SW480 (cell line): ENCODE measurements around the gene FRMD4A.
"Not testable (repeated sequence)": the region's sequence is repeated elsewhere in the genome, so short reads cannot be mapped to it uniquely, and the experiment has no call there.

ENCODE experiments used
- DNase-seq: peaks from one replicate; pipeline ENCODE4 v3.0.0-alpha.2; 2016; ENCODE audit warnings: low spot score

Gene FRMD4A

GRCh38 chr10:14099885-14100284, 230.8 kb downstream of the FRMD4A start:
- no peak for DNase-seq

- DNase-seq: peak; percentile 5
Observed at GRCh38 chr10:14093730-14094484, 236.8 kb downstream of the FRMD4A start.

- no peak for DNase-seq
Observed at GRCh38 chr10:14092799-14093198, 237.9 kb downstream of the FRMD4A start.

GRCh38 chr10:14089556-14090292, 241.0 kb downstream of the FRMD4A start:
- no peak for DNase-seq

GRCh38 chr10:14087566-14087965, 243.2 kb downstream of the FRMD4A start:
- DNase-seq: no peak

- DNase-seq: no peak
Observed at GRCh38 chr10:14086596-14086995, 244.1 kb downstream of the FRMD4A start.

GRCh38 chr10:14084875-14085274, 245.8 kb downstream of the FRMD4A start:
- no peak for DNase-seq

GRCh38 chr10:14080795-14081194, 249.9 kb downstream of the FRMD4A start:
- DNase-seq: no peak

- no peak for DNase-seq
Observed at GRCh38 chr10:14077430-14077829, 253.3 kb downstream of the FRMD4A start.

GRCh38 chr10:14074062-14074884, 256.5 kb downstream of the FRMD4A start:
- DNase-seq: peak; percentile 78

- DNase-seq: no peak
Observed at GRCh38 chr10:14072541-14072940, 258.2 kb downstream of the FRMD4A start.

GRCh38 chr10:14071956-14072355, 258.8 kb downstream of the FRMD4A start:
- DNase-seq: no peak

GRCh38 chr10:14068601-14069250, 262.0 kb downstream of the FRMD4A start:
- DNase-seq: no peak

- DNase-seq: not testable (repeated sequence)
Observed at GRCh38 chr10:14067638-14068037, 263.1 kb downstream of the FRMD4A start.

GRCh38 chr10:14066106-14066505, 264.6 kb downstream of the FRMD4A start:
- DNase-seq: no peak

- DNase-seq: no peak
Observed at GRCh38 chr10:14063531-14064285, 267.0 kb downstream of the FRMD4A start.

- no peak for DNase-seq
Observed at GRCh38 chr10:14062528-14063260, 268.0 kb downstream of the FRMD4A start.

- no peak for DNase-seq
Observed at GRCh38 chr10:14060320-14061070, 270.2 kb downstream of the FRMD4A start.

GRCh38 chr10:14056610-14057332, 274.0 kb downstream of the FRMD4A start:
- no peak for DNase-seq
